ENCODE results near the gene BST1.
A peak's percentile ranks its signal among the peaks of the same experiment; 100 is the strongest.

Gene BST1

DNA sequence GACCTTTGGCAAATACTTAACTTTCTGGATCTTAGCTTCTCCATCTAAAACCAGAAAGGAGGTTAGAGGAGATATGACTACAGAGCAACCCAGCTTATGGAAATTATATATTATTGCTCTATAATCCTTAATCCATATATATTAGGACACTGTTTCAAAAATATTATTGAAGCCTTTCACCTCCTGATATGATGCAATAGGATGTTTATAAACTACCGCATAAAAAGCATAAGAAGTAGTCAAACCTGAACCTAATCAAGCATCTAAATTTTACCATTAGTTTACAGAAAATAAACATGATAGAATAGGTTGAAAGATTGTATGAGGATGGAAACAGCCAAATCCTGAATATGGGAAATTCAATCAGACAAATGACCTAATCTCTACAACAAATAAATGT is 26.8 kb upstream of the BST1 start:
- DNase-seq (ENCODE audit: low read depth): no peak
- no peak overlapping the region for H3K4me3 ChIP-seq (ENCODE audit: low read length)
- TF ChIP-seq CTCF (IDR thresholded peaks at IDR 0.05; ENCODE audit: insufficient read depth, low read depth, low read length, missing control alignments): no peak

DNA sequence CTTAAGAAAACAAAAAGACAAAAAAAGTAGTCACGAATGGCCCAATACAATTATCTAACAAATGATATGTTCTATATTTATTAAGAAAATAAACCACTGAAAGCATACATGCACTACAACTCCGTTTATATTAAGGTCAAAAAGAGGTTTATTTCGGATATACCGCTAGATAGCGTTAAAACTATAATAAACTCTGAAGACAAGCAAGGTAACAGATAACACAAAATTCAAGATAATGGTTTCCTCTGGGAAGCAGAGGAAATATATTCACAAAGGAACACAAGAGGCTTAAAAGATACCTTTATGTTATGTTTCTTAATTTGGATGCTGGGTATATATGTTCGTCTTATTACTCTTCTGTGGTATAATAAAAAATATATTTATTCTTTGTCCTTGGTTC is 26.0 kb upstream of the BST1 start:
- TF ChIP-seq CTCF (IDR thresholded peaks at IDR 0.05; ENCODE audit: insufficient read depth, low read depth, low read length, missing control alignments): no peak
- DNase-seq (ENCODE audit: low read depth): no peak
- H3K4me3 ChIP-seq (ENCODE audit: low read length): no peak overlapping the region

- no peak overlapping the region for H3K4me3 ChIP-seq (ENCODE audit: low read length)
Observed at GRCh38 chr4:15677507-15677988, 25.3 kb upstream of the BST1 start.

GRCh38 chr4:15681067-15681371 is 21.8 kb upstream of the BST1 start:
- peak overlapping the region; percentile 98 for H3K4me3 ChIP-seq (ENCODE audit: low read length)
- no peak for DNase-seq (ENCODE audit: low read depth)
- no peak for TF ChIP-seq CTCF (IDR thresholded peaks at IDR 0.05; ENCODE audit: insufficient read depth, low read depth, low read length, missing control alignments)

More at GRCh38 chr4:15677507-15677988, 25.3 kb upstream of the BST1 start:
- peak; percentile 99 for DNase-seq (ENCODE audit: low read depth)
- peak; percentile 21 for TF ChIP-seq CTCF (IDR thresholded peaks at IDR 0.05; ENCODE audit: insufficient read depth, low read depth, low read length, missing control alignments)

DNA sequence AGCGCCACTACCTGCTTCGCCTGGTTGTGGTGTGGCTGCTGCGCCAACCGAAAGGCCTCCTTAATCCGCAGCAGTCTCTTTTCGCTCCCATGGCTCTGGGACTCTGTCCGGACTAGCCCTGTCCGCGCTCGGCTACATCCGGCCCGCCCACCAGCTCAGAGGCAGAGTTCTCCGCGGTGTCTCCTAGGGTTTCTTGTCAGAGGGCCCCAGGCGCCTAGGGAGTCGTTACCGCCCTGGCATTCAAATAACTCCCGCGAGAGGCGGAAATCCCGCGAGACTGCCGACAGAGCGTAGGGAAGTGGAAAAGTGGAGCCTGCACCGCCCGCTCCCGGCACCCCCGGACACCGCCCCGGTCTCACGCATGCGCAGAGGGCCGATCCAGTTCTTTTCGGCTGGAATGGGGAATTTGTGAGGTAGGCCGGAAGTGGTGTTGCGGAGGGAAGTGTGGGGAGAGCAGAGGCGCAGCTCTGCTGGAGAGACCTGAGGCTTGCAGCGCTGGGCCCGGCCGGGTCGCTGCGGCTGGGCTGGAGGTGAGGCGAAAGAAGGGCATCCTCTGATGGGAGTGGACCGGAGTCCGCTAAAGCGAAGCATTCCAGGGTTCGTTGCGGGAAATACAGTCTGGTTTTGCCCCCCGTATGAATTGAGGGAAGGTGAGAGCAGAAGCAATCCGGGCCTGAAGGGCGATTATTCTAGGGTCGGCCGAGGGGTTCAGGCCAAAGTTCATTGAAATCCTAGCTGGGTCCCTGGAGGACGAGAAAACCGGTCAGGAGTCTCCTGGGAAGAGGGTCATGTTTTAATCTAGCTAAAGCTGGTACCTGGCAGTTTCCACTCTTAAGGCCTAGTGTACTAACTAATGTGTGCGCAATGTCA is 21.3 kb upstream of the BST1 start, which contains the start of gene FAM200B:
TSS of gene FAM200B (plus strand) at position 456 of the 870 bp plus-strand sequence. CDS start 5,151 bp downstream, outside the sequence.
- peak within 1 kb of the TSS; percentile 98 for H3K4me3 ChIP-seq (ENCODE audit: low read length)
- peak; percentile 99 for DNase-seq (ENCODE audit: low read depth)
- TF ChIP-seq CTCF (IDR thresholded peaks at IDR 0.05; ENCODE audit: insufficient read depth, low read depth, low read length, missing control alignments): no peak

- no peak for TF ChIP-seq CTCF (IDR thresholded peaks at IDR 0.05; ENCODE audit: insufficient read depth, low read depth, low read length, missing control alignments)
- DNase-seq (ENCODE audit: low read depth): peak; percentile 62
- peak overlapping the region; percentile 98 for H3K4me3 ChIP-seq (ENCODE audit: low read length)
Observed at GRCh38 chr4:15682242-15683142, 20.4 kb upstream of the BST1 start.
